ENCODE data around the gene ESF1. TPM values are rescaled to one million over a fixed set of nuclear protein-coding genes. Genes with fewer than 3 reads are reported as not detected.
A peak's percentile ranks its signal among the peaks of the same experiment; 100 is the strongest.

The ESF1 gene
- total and polyA plus RNA-seq, 5 experiments from 2014 or later, result 4.3 to 15.9 (median 6.9) TPM

- no peak overlapping the region for H3K4me3 Mint-ChIP-seq
- DNase-seq (no peak), ATAC-seq (no peak)
- peaks cover 0 to 37% (median 13%) of the 10 kb centered on the region in 3 donors for H3K36me3 Mint-ChIP-seq
- POLR2A ChIA-PET, result no interaction called here
- no peak overlapping the region for H3K27ac Mint-ChIP-seq
- H3K9me3 Mint-ChIP-seq, result no peaks in the 10 kb centered on the region
- H3K27me3 Mint-ChIP-seq, result no peaks in the 10 kb centered on the region
- H3K4me1 Mint-ChIP-seq, result no peaks in the 10 kb centered on the region
Measured at GRCh38 chr20:13809855-13810254, 25.1 kb upstream of the ESF1 start.

- Mint-ChIP-seq H3K27ac (no peak overlapping the region), H3K27me3 (no peaks in the 10 kb centered on the region), H3K9me3 (no peaks in the 10 kb centered on the region), H3K4me1 (no peaks in the 10 kb centered on the region), H3K4me3 (no peak overlapping the region), H3K36me3 (peaks cover 0 to 38% (median 13%) of the 10 kb centered on the region in 3 donors)
- POLR2A ChIA-PET, result no interaction called here
- ATAC-seq (no peak), DNase-seq (no peak)
Measured at GRCh38 chr20:13809373-13809772, 24.7 kb upstream of the ESF1 start.

DNA sequence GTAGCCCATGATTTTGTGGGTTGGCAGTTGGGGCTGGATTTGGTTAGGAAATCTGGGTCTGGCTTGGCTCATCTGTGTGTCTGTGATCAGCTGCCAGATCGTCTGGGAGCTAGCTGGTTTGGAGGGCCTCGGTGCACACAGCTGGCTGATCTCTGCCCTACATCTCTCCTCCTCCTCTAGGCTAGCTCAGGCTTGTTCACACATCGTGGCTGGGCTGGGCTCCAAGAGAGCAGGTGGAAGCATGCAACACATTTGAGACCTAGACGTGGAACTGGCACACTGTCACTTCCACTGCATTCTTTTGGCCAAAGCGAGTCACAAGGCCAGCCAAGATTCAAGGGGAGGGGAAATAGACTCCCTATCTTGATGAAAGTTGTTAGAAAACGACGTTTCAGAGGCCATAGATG is 16.0 kb upstream of the ESF1 start:
- POLR2A ChIA-PET, result no interaction called here
- Mint-ChIP-seq H3K27ac (peak overlapping the region in 2 of 10 donors; percentile 47 to 81), H3K36me3 (peaks cover 8 to 84% (median 27%) of the 10 kb centered on the region in 3 donors)

GRCh38 chr20:13799974-13800373 is 15.3 kb upstream of the ESF1 start:
- DNase-seq (no peak), ATAC-seq (no peak)
- peak overlapping the region in 4 of 10 donors; percentile 2 to 39 (median 11) for H3K27ac Mint-ChIP-seq
- H3K4me3 Mint-ChIP-seq, result no peak overlapping the region
- H3K4me1 Mint-ChIP-seq, result peaks cover 0 to 6% (median 4%) of the 10 kb centered on the region in 4 donors
- H3K36me3 Mint-ChIP-seq, result peaks cover 8 to 88% (median 28%) of the 10 kb centered on the region in 3 donors
- POLR2A ChIA-PET, result no interaction called here
- no peaks in the 10 kb centered on the region for H3K27me3 Mint-ChIP-seq
- H3K9me3 Mint-ChIP-seq, result no peaks in the 10 kb centered on the region

More for the DNA sequence above, 16.0 kb upstream of the ESF1 start:
- ATAC-seq (no peak), DNase-seq (no peak)
- Mint-ChIP-seq H3K9me3 (no peaks in the 10 kb centered on the region), H3K27me3 (no peaks in the 10 kb centered on the region), H3K4me1 (peaks cover 0 to 6% (median 4%) of the 10 kb centered on the region in 4 donors), H3K4me3 (no peak overlapping the region)

DNA sequence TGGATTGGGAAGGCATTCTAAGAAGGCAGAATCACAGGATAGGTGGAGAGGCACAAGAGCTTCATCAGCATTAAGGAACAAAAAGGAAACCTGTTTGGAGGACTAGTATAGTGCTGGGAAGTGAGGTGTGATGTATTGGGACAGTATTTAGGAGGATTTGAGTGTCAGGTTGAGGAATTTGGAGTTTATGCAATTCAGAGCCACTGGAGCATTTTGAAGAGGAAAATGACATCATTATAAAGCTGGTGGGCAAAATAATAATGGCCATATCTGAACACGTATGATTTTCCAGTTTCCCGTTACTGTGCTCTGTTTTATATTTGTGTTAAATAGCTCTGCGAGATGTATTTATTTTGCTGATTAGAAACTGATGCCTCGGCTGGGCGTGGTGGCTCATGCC is 14.3 kb upstream of the ESF1 start:
- POLR2A ChIA-PET, result no interaction called here
- H3K27ac Mint-ChIP-seq, result peak overlapping the region in 2 of 10 donors; percentile 14 to 17
- H3K4me3 Mint-ChIP-seq, result no peak overlapping the region
- peaks cover 8 to 90% (median 33%) of the 10 kb centered on the region in 3 donors for H3K36me3 Mint-ChIP-seq
- DNase-seq, result no peak
- ATAC-seq, result no peak
- H3K9me3 Mint-ChIP-seq, result no peaks in the 10 kb centered on the region
- H3K27me3 Mint-ChIP-seq, result no peaks in the 10 kb centered on the region
- H3K4me1 Mint-ChIP-seq, result peaks cover 0 to 6% (median 4%) of the 10 kb centered on the region in 4 donors

- no peaks in the 10 kb centered on the region for H3K27me3 Mint-ChIP-seq
- H3K27ac Mint-ChIP-seq, result no peak overlapping the region
- DNase-seq (no peak), ATAC-seq (no peak)
- POLR2A ChIA-PET, result no interaction called here
- peaks cover 15 to 92% (median 34%) of the 10 kb centered on the region in 3 donors for H3K36me3 Mint-ChIP-seq
- H3K9me3 Mint-ChIP-seq, result no peaks in the 10 kb centered on the region
- H3K4me1 Mint-ChIP-seq, result peaks cover 3 to 17% (median 15%) of the 10 kb centered on the region in 4 donors
- H3K4me3 Mint-ChIP-seq, result no peak overlapping the region
Measured at GRCh38 chr20:13794667-13795066, 9.9 kb upstream of the ESF1 start.

GRCh38 chr20:13793001-13793400 is 8.3 kb upstream of the ESF1 start:
- DNase-seq, result no peak
- H3K36me3 Mint-ChIP-seq, result peaks cover 10 to 89% (median 29%) of the 10 kb centered on the region in 3 donors
- H3K27me3 Mint-ChIP-seq, result no peaks in the 10 kb centered on the region
- H3K9me3 Mint-ChIP-seq, result no peaks in the 10 kb centered on the region
- peaks cover 9 to 19% (median 12%) of the 10 kb centered on the region in 4 donors for H3K4me1 Mint-ChIP-seq
- ATAC-seq, result no peak
- H3K4me3 Mint-ChIP-seq, result no peak overlapping the region
- POLR2A ChIA-PET, result no interaction called here
- no peak overlapping the region for H3K27ac Mint-ChIP-seq

DNA sequence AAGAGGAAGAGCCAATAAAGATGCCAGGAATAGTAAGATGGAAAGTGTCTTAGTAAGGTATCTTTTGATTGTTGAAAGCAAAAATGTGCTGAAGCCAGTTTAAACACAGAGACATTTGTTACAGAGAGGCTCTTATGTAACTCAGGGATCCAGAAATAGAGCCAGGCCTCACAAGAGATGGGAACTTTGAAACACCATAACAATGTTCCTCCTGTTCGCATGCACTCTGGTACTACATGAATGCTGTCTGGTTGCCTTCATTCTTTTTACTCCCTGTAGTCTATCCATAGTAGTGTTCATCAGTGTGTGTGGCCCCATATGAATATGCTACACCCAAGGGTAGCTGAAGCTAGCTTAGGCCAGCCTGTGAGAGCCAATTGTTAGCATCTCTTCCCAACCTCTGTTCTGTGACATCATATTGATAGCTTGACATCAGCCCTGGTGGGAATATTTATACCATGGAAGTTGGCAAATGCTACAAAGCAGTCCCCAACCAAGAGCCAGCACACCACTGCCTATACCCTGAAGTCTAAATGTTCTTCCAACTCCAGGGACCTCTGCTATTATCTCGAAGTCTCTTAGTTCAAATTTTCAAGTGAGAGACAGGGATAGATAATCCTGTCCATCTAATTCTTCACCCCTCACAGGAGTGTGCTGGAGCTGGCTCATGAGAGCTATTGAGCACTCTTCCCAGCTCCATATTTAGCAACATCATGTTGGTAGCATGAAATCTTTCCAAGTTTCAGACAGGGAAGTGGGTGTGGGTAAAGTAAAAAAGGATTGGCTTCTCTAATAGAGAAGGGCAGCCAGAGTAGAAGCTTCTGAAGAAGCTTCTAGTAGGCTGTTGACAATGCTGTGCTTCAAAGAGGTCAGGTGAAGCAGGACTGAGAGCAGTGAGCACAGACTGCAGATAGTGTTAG is 7.1 kb upstream of the ESF1 start:
- peaks cover 17 to 27% (median 19%) of the 10 kb centered on the region in 4 donors for H3K4me1 Mint-ChIP-seq
- H3K9me3 Mint-ChIP-seq, result no peaks in the 10 kb centered on the region
- H3K27ac Mint-ChIP-seq, result peak overlapping the region in 2 of 10 donors; percentile 35 to 37
- H3K36me3 Mint-ChIP-seq, result peaks cover 10 to 84% (median 26%) of the 10 kb centered on the region in 3 donors
- DNase-seq (no peak), ATAC-seq (no peak)
- POLR2A ChIA-PET, result no interaction called here
- no peak overlapping the region for H3K4me3 Mint-ChIP-seq
- H3K27me3 Mint-ChIP-seq, result no peaks in the 10 kb centered on the region

DNA sequence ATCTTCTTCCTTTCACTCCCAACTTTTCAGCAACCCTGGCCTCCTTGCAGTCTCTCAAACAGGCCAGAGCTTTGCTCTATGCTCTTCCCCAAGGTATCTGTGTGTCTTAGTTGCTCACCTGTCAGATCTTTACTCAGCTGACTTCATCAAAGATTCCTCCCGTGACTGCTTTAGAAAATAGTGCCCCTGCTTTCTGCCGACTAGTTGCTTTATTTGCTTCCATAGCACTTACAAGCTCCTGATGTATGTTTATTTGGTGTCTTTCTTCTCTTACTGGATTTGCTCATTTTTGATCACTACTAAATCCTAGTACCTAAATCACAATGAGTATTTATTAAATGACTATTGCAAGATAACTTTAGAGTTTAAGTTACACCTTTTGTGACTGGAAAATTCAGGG is 6.0 kb upstream of the ESF1 start:
- Mint-ChIP-seq H3K4me3 (no peak overlapping the region), H3K9me3 (no peaks in the 10 kb centered on the region), H3K27ac (peak overlapping the region in 2 of 10 donors; percentile 18 to 45), H3K4me1 (peaks cover 23 to 38% (median 30%) of the 10 kb centered on the region in 4 donors), H3K27me3 (no peaks in the 10 kb centered on the region), H3K36me3 (peaks cover 7 to 73% (median 20%) of the 10 kb centered on the region in 3 donors)
- DNase-seq, result no peak
- no peak for ATAC-seq
- POLR2A ChIA-PET, result no interaction called here

DNA sequence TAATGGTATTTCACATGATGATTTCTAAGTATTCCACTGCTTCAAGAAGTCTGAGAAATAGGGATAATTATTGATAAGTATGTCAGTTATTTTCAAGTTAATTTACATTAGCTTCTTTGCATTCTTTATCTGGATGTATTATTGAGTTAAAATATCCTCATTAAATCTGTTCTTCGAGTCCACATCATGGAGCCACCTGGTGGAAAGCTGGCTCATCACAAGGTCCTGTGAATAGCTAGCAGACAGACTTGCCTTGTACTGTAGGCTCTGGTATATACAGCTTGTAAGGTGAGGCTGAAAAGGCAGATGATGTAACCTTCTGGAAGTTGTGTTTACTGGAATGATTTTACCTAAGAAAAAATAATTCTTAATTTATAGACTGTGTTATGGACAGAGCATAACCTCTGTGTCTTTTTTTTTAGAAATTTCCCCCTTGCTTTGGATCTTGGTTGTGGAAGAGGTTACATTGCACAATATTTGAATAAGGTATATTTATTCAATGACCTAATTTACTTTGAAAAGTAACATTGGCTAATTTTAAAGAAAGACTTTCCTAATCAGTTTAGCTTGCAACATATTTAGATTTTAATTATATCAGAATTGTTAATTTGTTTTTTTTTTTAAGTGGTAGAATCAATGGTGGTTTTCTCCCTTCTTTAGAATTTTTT is 3.6 kb upstream of the ESF1 start:
- ATAC-seq (no peak), DNase-seq (peak in 2 of 10 donors; percentile 21 to 22)
- POLR2A ChIA-PET, result interaction anchor here (0.7 to 1.0 kb wide), 2 partner anchors 14 to 15 kb away, joined by 3 to 5 read pairs; no protein-coding TSS in a partner anchor
- peaks cover 7 to 49% (median 8%) of the 10 kb centered on the region in 3 donors for H3K36me3 Mint-ChIP-seq
- H3K27ac Mint-ChIP-seq, result peak overlapping the region in 1 of 10 donors; percentile 48
- no peaks in the 10 kb centered on the region for H3K27me3 Mint-ChIP-seq
- H3K9me3 Mint-ChIP-seq, result no peaks in the 10 kb centered on the region
- H3K4me1 Mint-ChIP-seq, result peaks cover 30 to 54% (median 47%) of the 10 kb centered on the region in 4 donors
- H3K4me3 Mint-ChIP-seq, result no peak overlapping the region

GRCh38 chr20:13786143-13786828 is 1.6 kb upstream of the ESF1 start:
- Mint-ChIP-seq H3K9me3 (no peaks in the 10 kb centered on the region), H3K4me3 (peak overlapping the region; percentile 89 to 100 (median 99)), H3K36me3 (peaks cover 7 to 50% (median 10%) of the 10 kb centered on the region in 3 donors), H3K27me3 (no peaks in the 10 kb centered on the region), H3K4me1 (peaks cover 28 to 62% (median 51%) of the 10 kb centered on the region in 4 donors), H3K27ac (peak overlapping the region; percentile 1 to 99 (median 80))
- POLR2A ChIA-PET, result no interaction called here
- DNase-seq (no peak), ATAC-seq (no peak)

GRCh38 chr20:13784271-13784892 is 337 bp downstream of the ESF1 start:
- H3K27ac Mint-ChIP-seq, result peak overlapping the region; percentile 94 to 99 (median 98)

More at GRCh38 chr20:13784271-13784892, 337 bp downstream of the ESF1 start:
- Mint-ChIP-seq H3K27me3 (no peaks in the 10 kb centered on the region), H3K36me3 (peaks cover 0 to 48% (median 15%) of the 10 kb centered on the region in 3 donors), H3K9me3 (no peaks in the 10 kb centered on the region), H3K4me1 (peaks cover 30 to 63% (median 54%) of the 10 kb centered on the region in 4 donors), H3K4me3 (peak overlapping the region; percentile 89 to 100 (median 99))
- DNase-seq, result peak in 1 of 10 donors; percentile 1
- ATAC-seq, result peak in 1 of 2 donors; percentile 6
- POLR2A ChIA-PET, result interaction anchor here (1.5 kb wide), 1 partner anchor 12 kb away, joined by 10 read pairs; no protein-coding TSS in a partner anchor

Measured in naive thymus-derived CD8-positive, alpha-beta T cell (primary cell).